H1 (cell line): Measurements from ENCODE around the gene MYNN. TPM values are rescaled to one million over a fixed set of nuclear protein-coding genes. Genes with fewer than 3 reads are reported as not detected.

Experiments
- CHD2 ChIP-seq: IDR thresholded peaks from 2 replicates; pipeline ENCODE4 v1.6.1; 2012; ENCODE audit warnings: low read length, improper control_type of control experiment
- polyA plus RNA-seq, 7 experiments: library from polyadenylated mRNA; depleted of rRNA in 3 of 7; stranded (reverse) in 5 of 7; unstranded in 2 of 7; fragments of >200 nt in 5 of 7; fragments of 200-250 nt in 2 of 7; gene quantifications; 1 replicate in 5 of 7; 2 replicates in 1 of 7; 4 replicates in 1 of 7; pipeline versions ENCODE4 v1.2.1 to v1.2.3, GENCODE V29; 2011 to 2013; ENCODE audit warnings: missing spikeins in 2 of 7, mixed read lengths in 2 of 7
- total RNA-seq: library from RNA; stranded (reverse); fragmentation: NEBNext Ultra II Directional; extraction: Animal tissue kit (Norgen Biotek cat#: 25700); gene quantifications from 2 replicates; pipeline ENCODE4 v1.2.1, GENCODE V29; 2021
- TF ChIP-seq, protein P1 (sequence below): IDR thresholded peaks from 2 replicates; pipeline ENCODE4 v1.6.1; 2011; ENCODE audit warnings: low read depth, mild to moderate bottlenecking, low read length; ENCODE audit not compliant: insufficient read depth

MYNN gene
- total and polyA plus RNA-seq, 2 of the 8 experiments (the other 6 are each of a cell fraction or from before 2014, with no cell fraction given) = 7.3 to 15.2 TPM

DNA sequence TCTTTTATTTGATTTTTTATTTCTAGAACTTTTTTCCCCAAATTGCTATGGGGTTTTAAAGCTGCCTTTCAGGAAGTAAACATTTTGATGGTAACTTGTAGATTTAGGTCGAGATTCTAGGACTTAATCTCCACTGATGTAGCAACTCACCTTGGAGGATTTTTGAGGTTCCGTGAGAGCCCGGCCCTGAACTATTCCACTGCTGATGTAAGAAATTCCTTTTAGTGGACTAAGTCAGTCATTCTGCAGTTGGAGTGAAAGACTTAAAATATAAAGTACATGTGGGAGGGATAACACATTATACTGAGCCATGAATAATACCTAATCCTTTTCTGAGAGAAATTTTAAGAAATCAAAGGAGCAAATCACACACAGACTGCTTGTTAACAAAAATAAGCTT, 52.1 kb downstream of the MYNN start (continued):
- TF ChIP-seq, protein P1, sequence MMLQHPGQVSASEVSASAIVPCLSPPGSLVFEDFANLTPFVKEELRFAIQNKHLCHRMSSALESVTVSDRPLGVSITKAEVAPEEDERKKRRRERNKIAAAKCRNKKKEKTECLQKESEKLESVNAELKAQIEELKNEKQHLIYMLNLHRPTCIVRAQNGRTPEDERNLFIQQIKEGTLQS = no peak
- no peak for TF ChIP-seq CHD2
